ENCODE results near the gene KCNMB2.
"Not testable (repeated sequence)": the region's sequence is repeated elsewhere in the genome, so short reads cannot be mapped to it uniquely, and the experiment has no call there.

The KCNMB2 gene

DNA sequence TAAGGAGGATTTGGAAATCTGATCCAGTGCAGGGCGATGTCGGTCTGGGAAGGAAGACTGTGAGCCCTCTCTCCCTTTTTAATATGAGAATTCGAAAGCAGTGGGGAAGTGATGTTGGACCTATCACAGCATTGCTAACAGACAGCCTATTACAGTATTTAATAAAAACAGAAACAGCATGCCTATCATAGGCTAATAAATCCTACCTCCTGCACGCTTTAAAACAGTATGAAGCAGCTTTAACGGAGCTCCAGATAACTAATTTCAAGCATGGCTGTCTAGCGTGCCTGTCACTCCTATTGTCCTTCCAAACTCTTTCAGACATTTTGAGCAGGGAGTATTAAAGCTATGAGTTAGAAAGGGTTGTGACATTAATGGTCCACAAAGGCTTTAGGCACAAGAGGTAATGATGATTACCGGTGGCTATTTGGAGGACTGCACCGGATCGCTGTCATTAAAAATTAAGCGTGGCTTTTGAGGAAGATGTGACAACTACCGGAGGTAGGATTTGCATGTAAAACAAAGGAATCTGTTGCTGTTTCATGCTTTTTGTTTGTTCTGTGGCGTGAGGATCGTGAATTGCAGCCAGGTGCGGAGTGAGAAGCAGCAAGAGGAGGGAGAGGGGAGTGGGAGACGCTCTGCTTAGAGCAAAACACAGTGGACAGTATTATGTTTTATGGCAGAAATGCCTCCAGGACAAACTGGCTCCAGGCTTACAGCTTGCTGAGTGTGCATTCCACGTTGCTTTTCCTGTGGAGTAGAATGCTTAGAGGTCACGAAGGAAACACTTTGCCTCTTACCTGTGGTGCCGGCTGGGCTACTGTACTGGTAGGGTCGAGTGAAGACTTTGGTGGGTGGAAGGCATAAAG is at the start of gene KCNMB2:
Gene KCNMB2, plus strand, starts transcription at position 226 of the 869 bp plus-strand sequence.
- intact Hi-C loops (cut with DNase I): no loop called here
- DNase-seq: peak in 2 of 10 donors; percentile 3 to 67

DNA sequence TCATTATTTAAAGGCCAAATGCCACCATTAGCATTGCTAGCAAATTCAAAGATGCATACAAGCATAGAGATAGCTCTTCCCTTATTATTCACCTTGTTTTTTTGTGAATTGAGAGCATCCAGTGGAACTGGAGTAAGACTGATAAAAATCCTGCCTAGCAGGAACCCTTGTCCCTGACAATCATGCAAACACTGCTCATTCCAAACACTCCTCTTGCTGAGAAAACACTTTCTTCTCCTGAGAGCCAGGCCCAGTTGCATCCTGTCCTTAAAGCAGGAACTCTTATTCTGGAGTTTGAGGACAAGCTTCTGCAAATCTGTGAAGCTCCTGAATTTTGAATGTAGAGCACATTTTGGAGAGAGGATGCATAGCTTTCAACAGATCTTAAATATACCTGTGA is 49.3 kb upstream of the KCNMB2 start:
- no peak for DNase-seq
- intact Hi-C loops (cut with DNase I): no loop called here

- DNase-seq: no peak
- intact Hi-C loops (cut with DNase I): no loop called here
Observed at GRCh38 chr3:178487752-178488151, 48.5 kb upstream of the KCNMB2 start.

GRCh38 chr3:178491751-178492150 is 44.5 kb upstream of the KCNMB2 start:
- no peak for DNase-seq
- intact Hi-C loops (cut with DNase I): no loop called here

- no peak for DNase-seq
- intact Hi-C loops (cut with DNase I): no loop called here
Observed at GRCh38 chr3:178492491-178492890, 43.7 kb upstream of the KCNMB2 start.

DNA sequence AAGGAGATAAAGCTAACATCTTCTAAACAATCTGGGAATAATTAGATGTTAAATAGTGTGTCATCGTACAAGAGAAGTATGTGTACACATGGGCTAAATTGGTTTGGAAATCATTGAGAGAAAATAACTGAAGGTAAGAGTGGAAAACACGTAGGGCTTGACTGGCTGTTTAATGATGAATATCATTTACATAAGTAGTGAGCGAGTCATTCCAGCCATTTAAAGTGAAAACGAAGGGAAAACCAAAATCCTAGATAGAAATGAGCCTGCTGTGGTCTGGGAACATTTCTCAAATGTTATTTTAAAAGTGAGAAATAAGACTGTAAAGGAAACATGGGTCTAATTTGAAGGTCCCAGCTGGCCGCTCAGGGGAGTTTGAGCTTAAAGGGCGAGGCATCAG is 41.9 kb upstream of the KCNMB2 start:
- no peak for DNase-seq
- intact Hi-C loops (cut with DNase I): no loop called here

DNA sequence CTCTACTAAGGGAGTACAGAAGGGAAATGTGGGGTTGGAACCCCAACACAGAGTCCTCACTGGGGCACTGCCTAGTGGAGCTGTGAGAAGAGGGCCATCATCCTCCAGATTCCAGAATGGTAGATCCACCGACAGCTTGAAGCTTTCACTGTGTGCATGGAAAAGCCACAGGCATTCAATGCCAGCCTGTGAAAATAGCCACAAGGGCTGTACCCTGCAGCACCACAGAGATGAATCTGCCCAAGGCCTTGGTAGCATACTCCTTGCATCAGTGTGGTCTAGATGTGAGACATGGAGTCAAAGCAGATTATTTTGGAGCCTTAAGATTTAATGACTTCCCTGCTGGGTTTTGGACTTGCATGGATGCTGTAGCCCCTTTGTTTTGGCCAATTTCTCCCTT is 39.3 kb upstream of the KCNMB2 start:
- intact Hi-C loops (cut with DNase I): no loop called here
- DNase-seq: no peak

- intact Hi-C loops (cut with DNase I): no loop called here
- DNase-seq: no peak
Observed at GRCh38 chr3:178498871-178499270, 37.4 kb upstream of the KCNMB2 start.

- DNase-seq: peak in 1 of 10 donors; percentile 44
- intact Hi-C loops (cut with DNase I): no loop called here
Observed at GRCh38 chr3:178500631-178501030, 35.6 kb upstream of the KCNMB2 start.

DNA sequence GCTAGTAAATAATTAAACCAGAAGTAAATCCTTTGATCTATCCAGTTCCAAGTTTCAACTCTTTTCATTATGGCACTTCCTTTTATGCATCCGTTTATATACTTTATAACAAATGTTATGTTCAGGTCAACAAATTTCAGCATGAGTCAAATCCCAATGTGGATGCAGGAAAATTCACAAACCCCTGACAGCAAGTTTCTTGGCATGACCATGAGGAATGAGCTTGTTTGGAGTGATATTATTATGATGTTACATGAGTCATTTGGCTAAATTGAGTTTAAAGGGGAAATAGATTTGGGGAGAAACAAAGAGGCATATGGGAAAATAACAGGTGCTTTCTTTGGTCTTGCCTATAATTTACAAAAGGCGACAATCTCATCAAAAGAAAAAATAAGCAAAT is 32.1 kb upstream of the KCNMB2 start:
- no peak for DNase-seq
- intact Hi-C loops (cut with DNase I): no loop called here

GRCh38 chr3:178505832-178506231 is 30.4 kb upstream of the KCNMB2 start:
- intact Hi-C loops (cut with DNase I): no loop called here
- no peak for DNase-seq

- intact Hi-C loops (cut with DNase I): no loop called here
- DNase-seq: no peak
Observed at GRCh38 chr3:178507507-178508442, 28.5 kb upstream of the KCNMB2 start.

- intact Hi-C loops (cut with DNase I): no loop called here
- no peak for DNase-seq
Observed at GRCh38 chr3:178508443-178508825, 27.8 kb upstream of the KCNMB2 start.

DNA sequence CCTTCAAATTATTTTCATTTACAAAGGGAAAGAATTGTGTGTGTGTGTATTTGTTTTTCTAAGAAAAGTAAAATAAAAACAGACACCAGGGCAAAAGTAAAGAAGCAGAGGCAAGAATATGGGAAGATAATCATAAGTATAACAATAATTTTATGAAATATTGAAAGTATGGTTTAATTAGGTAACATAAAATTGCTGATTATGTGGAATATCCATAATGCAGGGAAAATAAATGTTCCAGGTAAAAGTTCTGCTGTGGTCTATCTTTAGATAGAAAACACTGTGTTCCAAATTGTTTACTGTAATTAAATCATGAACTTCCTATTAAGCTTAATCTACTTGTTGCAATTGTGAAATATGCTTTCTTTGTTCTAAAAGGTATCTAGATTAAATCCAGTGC is 25.7 kb upstream of the KCNMB2 start:
- DNase-seq: no peak
- intact Hi-C loops (cut with DNase I): no loop called here

- DNase-seq: no peak
- intact Hi-C loops (cut with DNase I): no loop called here
Observed at GRCh38 chr3:178512647-178513046, 23.6 kb upstream of the KCNMB2 start.

- intact Hi-C loops (cut with DNase I): no loop called here
- no peak for DNase-seq
Observed at GRCh38 chr3:178513546-178514380, 22.5 kb upstream of the KCNMB2 start.

- intact Hi-C loops (cut with DNase I): no loop called here
Observed at GRCh38 chr3:178514401-178514800, 21.8 kb upstream of the KCNMB2 start.

DNA sequence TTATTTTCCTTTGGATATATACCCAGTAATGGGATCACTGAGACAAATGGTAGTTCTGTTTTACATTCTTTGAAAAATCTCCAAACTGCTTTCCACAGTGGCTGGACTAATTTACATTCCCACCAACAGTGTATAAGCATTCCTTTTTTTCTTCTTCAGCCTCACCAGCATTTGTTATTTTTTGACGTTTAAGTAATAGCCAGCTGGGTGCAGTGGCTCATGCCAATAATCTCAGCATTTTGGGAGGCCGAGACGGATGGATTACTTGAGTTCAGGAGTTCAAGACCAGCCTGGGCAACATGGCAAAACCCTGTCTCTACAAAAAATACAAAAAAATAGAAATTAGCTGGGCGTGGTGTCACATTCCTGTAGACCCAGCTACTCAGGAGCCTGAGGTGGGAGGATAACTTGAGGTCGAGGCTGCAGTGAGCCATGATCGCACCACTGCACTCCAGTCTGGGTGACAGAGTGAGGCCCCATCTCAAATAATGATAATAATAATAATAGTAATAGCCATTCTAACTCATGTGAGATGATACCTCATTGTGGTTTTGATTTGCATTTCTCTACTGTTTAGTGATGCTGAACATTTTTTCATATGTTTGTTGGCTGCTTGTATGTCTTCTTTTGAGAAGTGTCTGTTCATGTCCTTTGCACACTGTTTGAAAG is 21.0 kb upstream of the KCNMB2 start:
- DNase-seq; intact Hi-C loops (cut with DNase I): not testable (repeated sequence)

More at GRCh38 chr3:178514401-178514800, 21.8 kb upstream of the KCNMB2 start:
- no peak for DNase-seq

- intact Hi-C loops (cut with DNase I): no loop called here
- no peak for DNase-seq
Observed at GRCh38 chr3:178517665-178518334, 18.4 kb upstream of the KCNMB2 start.
